NCI-H1092 treated with DMSO at 0.1 percent for 48 hours (cell line): ENCODE data around the gene COPG2.
"Not testable (repeated sequence)": the region's sequence is repeated elsewhere in the genome, so short reads cannot be mapped to it uniquely, and the experiment has no call there.

Source experiments
- DNase-seq: peaks from one replicate; lab custom pipeline; 2025; lab: John Stamatoyannopoulos, UW

Gene COPG2

GRCh38 chr7:130566168-130566897 is 102.2 kb downstream of the COPG2 start:
- DNase-seq = no peak

- no peak for DNase-seq
Measured at GRCh38 chr7:130560972-130561371, 107.6 kb downstream of the COPG2 start.

- no peak for DNase-seq
Measured at GRCh38 chr7:130559184-130559583, 109.4 kb downstream of the COPG2 start.

- no peak for DNase-seq
Measured at GRCh38 chr7:130554481-130554880, 114.1 kb downstream of the COPG2 start.

- no peak for DNase-seq
Measured at GRCh38 chr7:130553398-130554029, 115.0 kb downstream of the COPG2 start.

- no peak for DNase-seq
Measured at GRCh38 chr7:130544356-130544755, 124.2 kb downstream of the COPG2 start.

- DNase-seq = no peak
Measured at GRCh38 chr7:130543487-130544010, 125.0 kb downstream of the COPG2 start.

GRCh38 chr7:130542297-130542696 is 126.3 kb downstream of the COPG2 start:
- DNase-seq = not testable (repeated sequence)

GRCh38 chr7:130541287-130541686 is 127.3 kb downstream of the COPG2 start:
- not testable (repeated sequence) for DNase-seq

GRCh38 chr7:130537894-130538293 is 130.7 kb downstream of the COPG2 start:
- DNase-seq = not testable (repeated sequence)

- DNase-seq = no peak
Measured at GRCh38 chr7:130529417-130529816, 139.1 kb downstream of the COPG2 start.

GRCh38 chr7:130527752-130528355 is 140.7 kb downstream of the COPG2 start:
- DNase-seq = not testable (repeated sequence)

GRCh38 chr7:130524628-130525027 is 143.9 kb downstream of the COPG2 start:
- no peak for DNase-seq

GRCh38 chr7:130523519-130524125 is 144.9 kb downstream of the COPG2 start:
- not testable (repeated sequence) for DNase-seq

- DNase-seq = no peak
Measured at GRCh38 chr7:130521258-130521951, 147.1 kb downstream of the COPG2 start.

GRCh38 chr7:130515315-130516040 is 153.1 kb downstream of the COPG2 start:
- no peak for DNase-seq

GRCh38 chr7:130513447-130513846 is 155.1 kb downstream of the COPG2 start:
- DNase-seq = no peak

GRCh38 chr7:130512038-130512437 is 156.5 kb downstream of the COPG2 start:
- not testable (repeated sequence) for DNase-seq

- DNase-seq = no peak
Measured at GRCh38 chr7:130506358-130506757, 162.2 kb downstream of the COPG2 start.

GRCh38 chr7:130505753-130506152 is 162.8 kb downstream of the COPG2 start:
- DNase-seq = no peak

GRCh38 chr7:130500910-130501309 is 167.6 kb downstream of the COPG2 start:
- DNase-seq = no peak
